GM18858 (cell line): ENCODE results near the gene CDHR3.

Source experiments
- ATAC-seq: cut with Tn5 transposase; IDR thresholded peaks from one replicate; pipeline ENCODE4 v1.9.1; 2021; ENCODE audit not compliant: unreplicated experiment

The CDHR3 gene

DNA sequence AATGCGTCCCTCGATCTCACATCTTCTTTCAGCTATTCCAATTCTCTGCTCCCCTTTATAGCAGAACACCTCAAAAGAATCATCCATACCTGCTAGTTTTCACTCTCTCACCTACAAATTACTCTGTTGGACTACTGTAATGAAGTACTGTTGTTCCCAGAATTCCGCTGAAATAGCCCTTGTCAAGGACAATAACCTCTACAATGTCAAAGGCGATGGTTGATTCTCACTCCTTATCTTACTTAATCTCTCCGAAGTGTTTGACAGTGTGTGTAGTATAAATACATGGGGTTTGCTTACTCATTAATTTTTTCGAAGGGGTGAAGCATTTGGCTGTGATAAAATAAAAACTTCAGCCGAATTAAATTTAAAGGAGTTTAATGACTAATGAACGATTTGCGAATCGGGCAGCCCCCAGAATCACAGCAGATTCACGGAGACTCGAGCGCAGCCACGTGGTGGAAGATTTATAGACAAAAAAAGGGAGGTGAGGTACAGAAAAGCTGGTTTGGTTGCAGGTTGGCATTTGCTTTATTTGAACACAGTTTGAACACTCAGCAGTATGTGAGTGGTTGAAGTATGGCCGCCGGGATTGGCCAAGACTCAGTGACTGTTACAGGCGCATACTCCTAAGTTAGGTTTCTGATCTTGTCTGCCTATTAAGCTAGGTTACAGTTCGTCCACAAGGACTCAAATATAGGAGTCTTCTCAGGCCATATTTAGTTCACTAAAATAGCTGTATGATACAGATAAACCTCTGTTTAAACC, 119.2 kb downstream of the CDHR3 start:
- ATAC-seq = no peak
